Head of caudate nucleus (tissue), 42 donors: ENCODE measurements around the gene PSD2.
A peak's percentile ranks its signal among the peaks of the same experiment; 100 is the strongest.

Source experiments
- DNase-seq, 42 donors: peaks; one replicate each; pipeline versions ENCODE4 v3.0.0 to v3.0.0-alpha.2; 2020 to 2021; ENCODE audit warnings: mixed read lengths in 7 of 42
- intact Hi-C: fragments of 100-400 bp; cut with DNase I; formaldehyde crosslinking; loops from one replicate; pipeline ENCODE4 v1.15.0; 2022

The PSD2 gene

GRCh38 chr5:139845846-139846681 lies 50.5 kb downstream of the PSD2 start:
- intact Hi-C loops, result loop anchor here (2.0 kb wide), 1 partner anchor 59 kb away; no protein-coding TSS in a partner anchor
- peak in 29 of 42 donors; percentile 16 to 76 (median 49) for DNase-seq

- intact Hi-C loops, result no loop called here
- no peak for DNase-seq
Measured at GRCh38 chr5:139847091-139847490, 51.5 kb downstream of the PSD2 start.

- intact Hi-C loops, result no loop called here
- peak in 40 of 42 donors; percentile 45 to 88 (median 73) for DNase-seq
Measured at GRCh38 chr5:139847790-139848507, 52.3 kb downstream of the PSD2 start.

GRCh38 chr5:139848508-139849100 lies 53.0 kb downstream of the PSD2 start:
- intact Hi-C loops, result no loop called here
- DNase-seq, result peak in 11 of 42 donors; percentile 8 to 51 (median 32)

GRCh38 chr5:139849501-139849900 lies 53.9 kb downstream of the PSD2 start:
- intact Hi-C loops, result no loop called here
- no peak for DNase-seq

GRCh38 chr5:139849942-139850341 lies 54.3 kb downstream of the PSD2 start:
- intact Hi-C loops, result no loop called here
- DNase-seq, result peak in 2 of 42 donors; percentile 19 to 24

GRCh38 chr5:139850423-139851016 lies 54.9 kb downstream of the PSD2 start:
- intact Hi-C loops, result no loop called here
- peak in 1 of 42 donors; percentile 7 for DNase-seq

- DNase-seq, result peak in 1 of 42 donors; percentile 12
Measured at GRCh38 chr5:139851558-139851957, 56.0 kb downstream of the PSD2 start.

GRCh38 chr5:139852696-139853095 lies 57.1 kb downstream of the PSD2 start:
- DNase-seq, result peak in 1 of 42 donors; percentile 13
- intact Hi-C loops, result no loop called here

More at GRCh38 chr5:139851558-139851957, 56.0 kb downstream of the PSD2 start:
- intact Hi-C loops, result no loop called here

- DNase-seq, result peak in 1 of 42 donors; percentile 24
- intact Hi-C loops, result no loop called here
Measured at GRCh38 chr5:139854029-139854605, 58.5 kb downstream of the PSD2 start.

GRCh38 chr5:139854953-139855352 lies 59.3 kb downstream of the PSD2 start:
- intact Hi-C loops, result no loop called here
- DNase-seq, result no peak

- no peak for DNase-seq
- intact Hi-C loops, result no loop called here
Measured at GRCh38 chr5:139855451-139855850, 59.8 kb downstream of the PSD2 start.

GRCh38 chr5:139855946-139856540 lies 60.4 kb downstream of the PSD2 start:
- DNase-seq, result no peak
- intact Hi-C loops, result no loop called here

GRCh38 chr5:139856714-139857113 lies 61.1 kb downstream of the PSD2 start:
- DNase-seq, result no peak
- intact Hi-C loops, result no loop called here

GRCh38 chr5:139859013-139859412 lies 63.4 kb downstream of the PSD2 start:
- DNase-seq, result no peak
- intact Hi-C loops, result no loop called here

- no peak for DNase-seq
- intact Hi-C loops, result loop anchor here (5.0 kb wide), 1 partner anchor 74 kb away; no protein-coding TSS in a partner anchor
Measured at GRCh38 chr5:139861021-139861888, 65.6 kb downstream of the PSD2 start.

GRCh38 chr5:139861889-139862207 lies 66.2 kb downstream of the PSD2 start:
- intact Hi-C loops, result loop anchor here (5.0 kb wide), 1 partner anchor 75 kb away; no protein-coding TSS in a partner anchor
- DNase-seq, result no peak

- no peak for DNase-seq
- intact Hi-C loops, result loop anchor here (5.0 kb wide), 1 partner anchor 75 kb away; no protein-coding TSS in a partner anchor
Measured at GRCh38 chr5:139862313-139862712, 66.7 kb downstream of the PSD2 start.
